Cardiac fibroblast (primary cell): Measurements from ENCODE around the gene PRRC2C.

Experiments used
- DNase-seq, 2 donors: peaks; one replicate each; pipeline versions ENCODE4 v3.0.0 to v3.0.0-alpha.2; 2010; ENCODE audit warnings: low read depth in 2 of 2
- H3K4me3 ChIP-seq, 2 donors: replicated peaks in 1 of 2; 1 replicate in 1 of 2; 2 replicates in 1 of 2; pipeline ENCODE4 v1.5.1; 2011; ENCODE audit warnings: low read depth in 2 of 2, low read length in 2 of 2, mild to moderate bottlenecking in 2 of 2, moderate library complexity in 1 of 2
- TF ChIP-seq, protein P1 (sequence below): IDR thresholded peaks from one replicate; pipeline ENCODE4 v1.5.1; 2011; ENCODE audit warnings: low read depth, mild to moderate bottlenecking, low read length, inconsistent platforms

PRRC2C gene

GRCh38 chr1:171495444-171495843 lies 10.1 kb downstream of the PRRC2C start:
- DNase-seq: no peak
- TF ChIP-seq, protein P1, sequence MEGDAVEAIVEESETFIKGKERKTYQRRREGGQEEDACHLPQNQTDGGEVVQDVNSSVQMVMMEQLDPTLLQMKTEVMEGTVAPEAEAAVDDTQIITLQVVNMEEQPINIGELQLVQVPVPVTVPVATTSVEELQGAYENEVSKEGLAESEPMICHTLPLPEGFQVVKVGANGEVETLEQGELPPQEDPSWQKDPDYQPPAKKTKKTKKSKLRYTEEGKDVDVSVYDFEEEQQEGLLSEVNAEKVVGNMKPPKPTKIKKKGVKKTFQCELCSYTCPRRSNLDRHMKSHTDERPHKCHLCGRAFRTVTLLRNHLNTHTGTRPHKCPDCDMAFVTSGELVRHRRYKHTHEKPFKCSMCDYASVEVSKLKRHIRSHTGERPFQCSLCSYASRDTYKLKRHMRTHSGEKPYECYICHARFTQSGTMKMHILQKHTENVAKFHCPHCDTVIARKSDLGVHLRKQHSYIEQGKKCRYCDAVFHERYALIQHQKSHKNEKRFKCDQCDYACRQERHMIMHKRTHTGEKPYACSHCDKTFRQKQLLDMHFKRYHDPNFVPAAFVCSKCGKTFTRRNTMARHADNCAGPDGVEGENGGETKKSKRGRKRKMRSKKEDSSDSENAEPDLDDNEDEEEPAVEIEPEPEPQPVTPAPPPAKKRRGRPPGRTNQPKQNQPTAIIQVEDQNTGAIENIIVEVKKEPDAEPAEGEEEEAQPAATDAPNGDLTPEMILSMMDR: no peak
- H3K4me3 ChIP-seq: no peak overlapping the region

DNA sequence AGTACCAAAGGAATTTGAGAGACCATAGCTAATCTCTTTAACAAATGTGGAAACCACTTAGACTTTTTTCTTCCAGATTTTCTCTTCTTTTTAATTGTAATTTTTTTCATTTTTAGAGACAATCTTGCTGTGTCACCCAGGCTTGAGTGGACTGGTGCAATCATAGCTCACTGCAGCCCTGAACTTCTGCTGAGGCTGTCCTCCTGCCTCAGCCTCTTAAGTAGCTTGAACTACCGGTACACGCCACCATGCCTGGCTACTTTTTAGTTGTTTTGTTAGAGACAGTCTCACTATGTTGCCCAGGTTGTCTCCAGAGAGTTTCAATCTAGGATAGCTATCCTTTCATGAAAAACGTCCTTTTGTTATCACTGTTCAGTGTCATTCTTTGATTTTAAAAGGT lies 15.0 kb downstream of the PRRC2C start:
- no peak for DNase-seq
- no peak overlapping the region for H3K4me3 ChIP-seq

GRCh38 chr1:171500803-171501202 lies 15.5 kb downstream of the PRRC2C start:
- TF ChIP-seq, protein P1: no peak
- no peak overlapping the region for H3K4me3 ChIP-seq
- DNase-seq: no peak

More for the DNA sequence above, 15.0 kb downstream of the PRRC2C start:
- TF ChIP-seq, protein P1: no peak

GRCh38 chr1:171501305-171502024 lies 16.1 kb downstream of the PRRC2C start:
- TF ChIP-seq, protein P1: no peak
- DNase-seq: no peak
- H3K4me3 ChIP-seq: no peak overlapping the region

DNA sequence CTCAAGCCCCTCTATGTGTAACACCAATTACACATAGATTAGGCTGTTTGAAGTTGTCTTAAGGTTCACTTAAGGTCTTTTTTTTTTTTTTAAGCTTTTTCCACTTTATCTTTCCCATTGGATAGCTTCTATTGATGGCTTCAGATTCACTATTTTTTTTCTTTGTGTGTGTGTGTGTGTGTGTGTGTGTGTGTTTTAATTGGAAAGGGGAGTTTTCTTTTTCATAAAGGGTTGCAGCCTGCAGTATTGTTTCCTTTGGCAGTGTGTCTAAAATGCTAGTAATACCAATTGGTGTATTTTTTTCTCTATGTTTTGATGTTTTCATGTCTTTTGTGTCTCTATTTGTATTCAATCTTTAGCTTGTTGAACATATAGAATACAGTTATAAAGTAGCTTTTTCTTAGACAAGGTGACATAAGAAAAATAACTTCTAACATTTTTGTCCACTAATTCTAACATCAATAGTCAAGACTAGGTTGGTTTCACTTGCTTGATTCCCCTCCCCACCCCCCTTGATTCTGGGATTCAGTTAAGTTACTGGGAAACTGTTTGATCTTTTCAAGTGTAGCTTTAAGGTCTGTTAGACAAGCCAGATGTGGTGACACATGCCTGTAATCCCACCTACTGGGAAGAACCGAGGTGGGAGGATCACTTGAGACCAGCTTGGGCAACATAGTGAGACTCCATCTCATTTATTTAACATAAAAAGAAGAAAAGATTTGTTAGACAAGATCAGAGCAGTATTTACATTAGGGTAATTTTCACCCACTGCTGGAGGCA lies 21.4 kb downstream of the PRRC2C start:
- peak; percentile 26 to 33 for DNase-seq
- no peak overlapping the region for H3K4me3 ChIP-seq
- TF ChIP-seq, protein P1: no peak

DNA sequence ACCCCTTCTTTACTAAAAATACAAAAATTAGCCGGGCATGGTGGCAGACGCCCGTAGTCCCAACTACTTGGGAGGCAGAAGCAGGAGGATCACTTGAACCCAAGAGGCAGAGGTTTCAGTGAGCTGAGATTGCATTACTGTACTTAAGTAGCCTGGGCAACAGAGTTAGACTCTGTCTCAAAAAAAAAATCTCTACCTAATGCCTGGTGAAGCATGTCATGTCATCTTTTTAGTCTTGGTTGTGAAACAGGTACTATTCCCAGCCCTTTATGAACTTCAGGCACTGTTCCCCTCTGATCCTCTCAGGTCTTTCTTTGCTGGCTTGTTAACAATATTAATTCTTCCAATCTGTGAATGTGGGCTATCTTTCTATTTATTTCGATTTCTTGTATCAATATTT lies 22.1 kb downstream of the PRRC2C start:
- TF ChIP-seq, protein P1: no peak
- no peak for DNase-seq
- H3K4me3 ChIP-seq: no peak overlapping the region
